NCI-H146 treated with DMSO at 0.1 percent for 48 hours (cell line): ENCODE measurements around the gene SF3B2.
"Not testable (repeated sequence)": the region's sequence is repeated elsewhere in the genome, so short reads cannot be mapped to it uniquely, and the experiment has no call there.

ENCODE experiments used
- DNase-seq: peaks from one replicate; lab custom pipeline; 2025; ENCODE audit not compliant: unreplicated experiment; lab: John Stamatoyannopoulos, UW

SF3B2 gene

DNA sequence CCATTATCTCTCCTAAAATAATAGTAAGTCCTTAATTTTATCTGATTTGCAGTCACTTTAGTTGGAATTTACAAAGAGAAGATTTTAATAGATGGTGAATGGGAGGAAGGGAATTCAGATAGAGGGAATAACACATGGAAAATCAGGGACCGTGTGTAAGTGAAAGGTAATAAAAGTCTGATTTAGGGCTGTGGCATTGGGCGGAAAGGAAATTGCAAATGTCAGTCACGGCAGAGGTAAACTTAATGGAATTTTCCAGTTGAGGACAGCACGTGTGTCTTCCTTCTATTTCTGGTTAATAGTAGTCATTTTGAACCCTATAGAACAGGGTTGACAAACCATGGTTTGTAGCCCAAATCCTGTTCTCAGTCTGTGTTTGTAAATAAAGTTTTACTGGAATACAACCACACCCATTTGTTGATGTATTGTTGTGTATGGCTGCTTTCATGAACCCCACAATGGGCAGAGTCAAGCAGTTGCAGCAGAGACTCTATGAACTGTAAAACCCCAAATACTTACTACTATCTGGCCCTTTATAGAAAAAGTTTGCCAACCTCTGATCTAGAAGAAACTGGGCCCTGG, 52.0 kb downstream of the SF3B2 start:
- DNase-seq, result no peak

DNA sequence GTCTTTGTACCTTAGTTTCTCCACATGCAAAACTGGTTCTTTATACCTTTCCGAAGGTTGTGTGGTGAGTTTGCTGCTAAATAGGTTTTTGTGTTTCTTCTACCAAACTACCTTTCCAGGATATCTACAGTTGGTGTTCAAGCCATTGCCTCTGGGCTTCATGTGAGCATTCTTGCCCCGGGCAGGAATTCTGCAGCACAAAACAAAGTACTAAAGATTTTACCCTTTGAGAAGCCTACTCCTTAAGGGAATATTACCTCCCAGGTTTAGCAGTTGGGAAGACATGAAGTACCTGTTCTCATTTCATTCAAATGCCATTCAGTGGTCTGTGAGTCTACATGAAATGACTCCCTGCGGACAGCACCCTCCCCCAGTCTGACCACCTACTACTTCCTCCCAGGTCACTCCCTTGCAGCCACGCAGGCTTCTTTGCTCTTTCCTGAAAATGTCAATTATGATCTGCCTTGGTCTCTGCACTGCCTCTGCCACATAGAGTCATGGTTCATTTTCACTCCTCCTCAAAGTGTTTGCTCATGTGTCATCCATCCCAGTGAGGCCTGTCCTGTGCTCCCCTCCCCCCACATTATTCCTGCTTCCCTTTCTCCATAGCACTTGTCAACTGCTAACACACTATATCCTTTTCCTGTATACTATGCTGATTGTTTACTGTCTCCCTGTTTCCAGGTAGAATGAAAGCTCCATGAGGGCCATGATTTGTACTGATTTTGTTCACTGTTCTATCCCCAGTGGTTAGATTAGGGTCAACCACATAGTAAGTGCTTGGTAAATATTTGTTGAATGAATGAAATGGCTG, 54.8 kb downstream of the SF3B2 start:
- DNase-seq, result no peak

DNA sequence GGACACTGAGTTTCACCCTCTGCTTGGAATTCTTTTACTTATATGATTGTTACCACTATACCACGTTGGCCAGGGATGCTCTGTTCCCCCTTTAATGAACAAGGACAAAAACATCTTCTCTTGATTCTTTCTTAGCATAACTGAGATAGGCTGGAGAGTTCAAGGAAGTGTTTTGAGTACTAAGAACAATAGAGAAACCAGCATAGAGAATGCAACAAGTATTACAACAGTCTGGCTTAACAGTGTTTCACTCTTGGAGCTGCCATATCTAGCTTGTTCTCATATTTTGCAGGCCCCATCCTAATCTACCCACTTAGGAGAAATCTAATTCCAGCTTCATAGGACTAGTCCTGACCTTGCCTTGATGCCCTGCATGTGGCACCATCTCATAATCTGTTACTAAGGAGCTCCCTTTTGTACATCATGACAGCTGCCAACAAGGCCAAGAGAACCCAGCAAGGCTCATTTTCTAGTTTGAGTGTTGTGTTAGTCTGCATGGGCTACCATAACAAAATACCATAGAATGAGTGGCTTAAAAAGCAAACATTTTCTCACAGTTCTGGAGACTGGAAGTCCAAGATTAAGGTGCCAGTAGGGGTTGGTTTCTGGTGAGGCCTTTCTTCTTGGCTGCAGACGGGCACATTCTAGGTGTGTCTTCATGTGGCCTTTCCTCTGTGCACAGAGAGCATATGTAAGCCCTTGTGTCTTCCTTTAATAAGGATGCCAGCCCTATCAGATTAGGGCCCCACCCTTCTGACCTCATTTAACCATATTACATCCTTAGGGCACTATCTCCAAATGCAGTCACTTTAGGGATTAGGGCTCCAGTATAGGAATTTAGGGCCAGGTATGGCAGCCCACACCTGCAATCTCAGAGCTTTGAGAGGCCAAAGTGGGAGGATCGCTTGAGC, 55.7 kb downstream of the SF3B2 start:
- no peak for DNase-seq

- DNase-seq, result no peak
Observed at GRCh38 chr11:66109294-66109693, 57.1 kb downstream of the SF3B2 start.

DNA sequence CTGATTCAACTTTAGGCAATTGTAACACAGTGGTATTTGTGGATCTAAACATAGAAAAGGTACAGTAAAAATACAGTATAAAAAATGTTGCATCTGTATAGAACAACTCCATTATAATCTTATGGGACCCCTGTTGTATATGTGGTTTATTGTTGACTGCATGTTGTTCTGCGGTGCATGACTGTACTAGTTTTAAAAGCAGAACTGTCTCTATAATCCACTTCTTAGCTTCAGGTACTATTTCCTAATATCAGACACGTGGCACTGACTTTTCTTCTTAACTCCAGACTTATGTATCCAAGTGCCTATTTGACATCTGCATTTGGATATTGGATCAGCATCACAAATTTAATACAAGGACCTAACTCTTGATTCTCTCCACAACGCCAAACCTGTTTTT, 59.0 kb downstream of the SF3B2 start:
- DNase-seq, result no peak

DNA sequence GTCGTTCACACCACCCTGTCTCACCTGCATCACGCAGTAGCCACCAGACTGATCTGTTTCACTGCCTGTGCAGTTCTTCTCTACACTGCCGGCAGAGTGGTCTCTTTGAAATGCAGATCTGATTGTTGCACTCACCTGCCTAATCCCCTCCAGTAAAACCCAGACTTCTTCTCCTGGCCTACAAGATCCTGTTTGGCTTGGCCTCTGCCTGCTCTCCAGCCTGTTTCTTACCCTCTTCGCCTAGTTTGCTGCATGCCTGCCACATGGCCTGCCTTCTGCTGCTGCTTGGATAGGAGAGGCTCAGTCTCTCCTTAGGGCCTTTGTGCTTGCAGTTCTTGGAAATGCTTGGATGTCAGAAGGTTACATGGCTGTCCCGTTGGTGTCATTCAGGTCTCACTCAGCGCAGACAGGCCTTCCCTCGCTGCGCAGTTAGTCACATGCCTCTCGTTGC, 59.9 kb downstream of the SF3B2 start:
- DNase-seq, result no peak

DNA sequence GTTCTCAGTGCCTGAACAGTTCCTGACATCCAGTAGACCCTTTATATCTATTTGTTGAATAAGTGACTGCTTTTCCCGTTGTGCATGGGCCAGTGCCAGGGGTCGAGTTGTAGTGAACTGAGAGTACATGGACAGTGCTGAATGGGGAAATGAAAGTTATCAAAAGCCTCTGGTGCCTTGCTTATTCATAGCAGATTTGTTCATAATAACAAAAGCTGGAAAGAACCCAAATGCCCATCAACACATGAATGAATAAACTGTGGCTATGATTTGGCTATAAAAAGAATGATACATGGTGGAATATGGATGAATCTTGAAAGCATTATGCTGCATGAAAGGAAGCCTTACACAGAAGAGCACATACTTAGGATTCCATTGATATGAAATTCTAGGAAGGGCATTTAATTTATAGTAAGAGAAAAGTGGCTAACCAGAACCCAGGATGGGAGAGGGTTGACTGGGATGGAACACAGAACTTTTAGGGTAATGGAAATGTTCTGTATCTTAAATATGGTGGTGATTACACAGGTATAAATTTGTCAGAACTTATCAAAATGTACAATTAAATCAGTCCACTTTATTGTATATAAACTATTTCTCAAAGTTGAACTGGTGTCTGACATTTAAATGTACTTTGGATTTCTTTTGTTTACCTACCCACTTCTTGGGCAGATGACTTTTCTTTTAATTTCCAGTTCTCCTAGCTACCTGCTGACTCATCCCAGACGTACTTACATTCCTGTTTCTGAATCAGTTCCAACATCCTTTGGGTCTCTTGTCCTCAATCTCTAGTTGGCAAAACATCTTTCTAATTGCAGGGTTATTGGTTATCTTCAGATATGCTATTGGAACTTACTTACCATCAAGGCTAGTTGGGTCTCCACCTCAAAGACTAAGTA, 60.7 kb downstream of the SF3B2 start:
- no peak for DNase-seq

- DNase-seq, result not testable (repeated sequence)
Observed at GRCh38 chr11:66114957-66115356, 62.8 kb downstream of the SF3B2 start.

GRCh38 chr11:66115638-66116301, 63.6 kb downstream of the SF3B2 start:
- no peak for DNase-seq

GRCh38 chr11:66116576-66117361, 64.6 kb downstream of the SF3B2 start:
- no peak for DNase-seq

- no peak for DNase-seq
Observed at GRCh38 chr11:66118847-66119246, 66.7 kb downstream of the SF3B2 start.
